Measurements from ENCODE around the gene CSF3.

DNA sequence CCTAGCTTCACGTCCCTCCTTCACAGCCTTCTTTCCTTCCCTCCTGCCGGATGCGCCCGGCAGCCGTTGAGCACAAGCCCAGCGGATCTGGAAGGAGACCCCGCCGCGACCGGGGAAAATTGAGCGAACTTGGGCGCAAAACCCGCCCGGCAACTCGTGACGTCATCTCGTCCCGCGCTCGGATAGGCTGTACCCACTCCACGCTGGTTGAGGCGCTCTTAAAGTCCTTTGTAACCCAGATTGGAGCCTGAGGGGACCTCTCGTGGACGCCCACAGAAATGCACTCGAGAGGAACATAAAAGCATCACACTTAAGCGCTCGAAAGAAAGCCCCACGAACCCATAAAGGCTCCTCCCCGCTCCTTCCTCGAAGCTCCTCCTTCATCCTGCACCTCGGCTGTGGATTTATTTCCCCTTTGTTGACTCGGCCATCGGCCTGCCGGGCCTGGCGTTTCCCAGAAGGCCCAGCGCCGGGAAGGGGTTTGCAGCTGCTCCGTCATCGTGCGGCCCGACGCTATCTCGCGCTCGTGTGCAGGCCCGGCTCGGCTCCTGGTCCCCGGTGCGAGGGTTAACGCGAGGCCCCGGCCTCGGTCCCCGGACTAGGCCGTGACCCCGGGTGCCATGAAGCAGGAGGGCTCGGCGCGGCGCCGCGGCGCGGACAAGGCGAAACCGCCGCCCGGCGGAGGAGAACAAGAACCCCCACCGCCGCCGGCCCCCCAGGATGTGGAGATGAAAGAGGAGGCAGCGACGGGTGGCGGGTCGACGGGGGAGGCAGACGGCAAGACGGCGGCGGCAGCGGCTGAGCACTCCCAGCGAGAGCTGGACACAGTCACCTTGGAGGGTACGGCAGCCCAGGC, 34.7 kb upstream of the CSF3 start, which contains the start of gene PSMD3:
- TF ChIP-seq, protein P1, sequence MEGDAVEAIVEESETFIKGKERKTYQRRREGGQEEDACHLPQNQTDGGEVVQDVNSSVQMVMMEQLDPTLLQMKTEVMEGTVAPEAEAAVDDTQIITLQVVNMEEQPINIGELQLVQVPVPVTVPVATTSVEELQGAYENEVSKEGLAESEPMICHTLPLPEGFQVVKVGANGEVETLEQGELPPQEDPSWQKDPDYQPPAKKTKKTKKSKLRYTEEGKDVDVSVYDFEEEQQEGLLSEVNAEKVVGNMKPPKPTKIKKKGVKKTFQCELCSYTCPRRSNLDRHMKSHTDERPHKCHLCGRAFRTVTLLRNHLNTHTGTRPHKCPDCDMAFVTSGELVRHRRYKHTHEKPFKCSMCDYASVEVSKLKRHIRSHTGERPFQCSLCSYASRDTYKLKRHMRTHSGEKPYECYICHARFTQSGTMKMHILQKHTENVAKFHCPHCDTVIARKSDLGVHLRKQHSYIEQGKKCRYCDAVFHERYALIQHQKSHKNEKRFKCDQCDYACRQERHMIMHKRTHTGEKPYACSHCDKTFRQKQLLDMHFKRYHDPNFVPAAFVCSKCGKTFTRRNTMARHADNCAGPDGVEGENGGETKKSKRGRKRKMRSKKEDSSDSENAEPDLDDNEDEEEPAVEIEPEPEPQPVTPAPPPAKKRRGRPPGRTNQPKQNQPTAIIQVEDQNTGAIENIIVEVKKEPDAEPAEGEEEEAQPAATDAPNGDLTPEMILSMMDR (IDR thresholded peaks at IDR 0.05; ENCODE audit: insufficient read depth, low read depth, low read length), result peak; percentile 85
- no peak for TF ChIP-seq EZH2 (IDR thresholded peaks at IDR 0.05; ENCODE audit: insufficient read depth, low read length)

Data from astrocyte (in vitro differentiated cells and primary cell).